Measurements from ENCODE around the gene DTYMK.

The DTYMK gene

DNA sequence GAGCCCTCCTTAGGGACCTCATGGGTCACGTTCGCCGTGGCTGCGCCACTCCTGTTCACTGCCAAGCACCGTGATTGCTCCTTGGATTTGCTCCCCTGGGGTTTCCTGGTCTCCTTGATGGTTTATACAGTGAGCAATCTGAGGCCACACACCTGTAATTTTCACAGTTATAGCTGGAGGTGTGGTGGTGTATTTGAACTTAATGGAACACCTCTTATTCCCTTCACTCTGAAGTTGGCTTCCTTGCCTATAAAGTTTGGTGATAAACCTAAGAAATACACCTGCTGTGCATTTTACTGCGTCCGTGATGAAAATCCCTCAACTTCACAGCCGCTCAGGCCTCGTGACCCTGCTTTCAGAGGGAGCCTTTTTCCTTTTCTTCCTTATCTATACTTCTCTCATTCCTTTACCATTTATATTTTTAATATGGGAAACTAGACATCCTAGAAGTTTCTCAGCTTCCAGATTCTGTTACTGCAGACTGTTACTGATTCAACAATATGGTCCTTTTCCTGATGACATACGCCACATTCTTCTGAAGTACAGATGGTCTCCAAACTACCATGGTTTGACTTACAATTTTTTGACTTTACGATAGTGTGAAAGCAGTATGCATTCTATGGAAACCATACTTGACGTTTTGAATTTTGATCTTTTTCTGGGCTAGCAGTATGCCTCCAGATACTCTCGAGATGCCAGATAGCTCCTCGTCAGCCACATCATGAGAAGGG lies 40.5 kb downstream of the DTYMK start:
- no peak for DNase-seq

DNA sequence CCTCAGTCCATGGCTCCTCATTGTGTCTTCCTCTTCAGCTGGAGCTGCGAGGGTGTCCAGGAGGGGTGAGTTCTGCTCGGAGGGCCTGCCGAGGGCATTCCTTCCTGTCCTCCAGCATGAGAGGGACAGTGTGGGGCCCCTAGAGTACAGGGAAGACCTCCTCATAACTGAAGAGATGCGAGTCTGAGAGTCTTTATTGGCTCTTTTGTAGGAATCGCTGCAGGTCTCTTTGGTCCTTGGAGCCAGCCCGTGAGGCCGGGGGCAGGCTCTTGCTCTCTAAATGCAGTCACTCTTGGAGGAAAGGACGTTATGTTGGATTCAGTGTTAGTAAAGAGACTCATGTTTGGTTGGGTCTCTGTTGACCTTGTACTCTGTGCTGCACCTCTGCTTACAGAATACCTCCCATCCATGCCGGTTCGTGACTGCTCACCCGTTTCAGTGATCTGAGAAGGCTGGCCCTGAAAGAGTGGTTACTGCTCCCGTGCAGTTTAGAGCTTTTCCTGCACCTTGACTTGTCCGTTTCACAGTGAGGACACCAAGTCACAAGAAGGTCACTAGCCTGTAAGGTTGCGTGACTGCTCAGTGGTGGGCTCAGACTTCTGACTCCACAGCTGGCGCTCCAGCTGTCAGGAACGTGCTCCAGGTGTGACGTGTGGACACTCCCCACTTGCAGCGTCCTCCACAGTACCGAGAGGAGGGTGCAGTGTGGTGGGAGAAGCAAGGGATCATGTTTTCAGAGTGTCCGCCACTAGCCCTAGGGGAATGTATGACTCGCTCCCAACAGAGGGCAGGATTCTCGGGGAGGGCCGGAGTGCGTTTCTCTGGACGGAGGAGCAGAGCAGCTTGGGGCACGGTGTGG lies 41.3 kb downstream of the DTYMK start:
- no peak for DNase-seq

GRCh38 chr2:241641631-241642030 lies 45.0 kb downstream of the DTYMK start:
- DNase-seq = no peak

DNA sequence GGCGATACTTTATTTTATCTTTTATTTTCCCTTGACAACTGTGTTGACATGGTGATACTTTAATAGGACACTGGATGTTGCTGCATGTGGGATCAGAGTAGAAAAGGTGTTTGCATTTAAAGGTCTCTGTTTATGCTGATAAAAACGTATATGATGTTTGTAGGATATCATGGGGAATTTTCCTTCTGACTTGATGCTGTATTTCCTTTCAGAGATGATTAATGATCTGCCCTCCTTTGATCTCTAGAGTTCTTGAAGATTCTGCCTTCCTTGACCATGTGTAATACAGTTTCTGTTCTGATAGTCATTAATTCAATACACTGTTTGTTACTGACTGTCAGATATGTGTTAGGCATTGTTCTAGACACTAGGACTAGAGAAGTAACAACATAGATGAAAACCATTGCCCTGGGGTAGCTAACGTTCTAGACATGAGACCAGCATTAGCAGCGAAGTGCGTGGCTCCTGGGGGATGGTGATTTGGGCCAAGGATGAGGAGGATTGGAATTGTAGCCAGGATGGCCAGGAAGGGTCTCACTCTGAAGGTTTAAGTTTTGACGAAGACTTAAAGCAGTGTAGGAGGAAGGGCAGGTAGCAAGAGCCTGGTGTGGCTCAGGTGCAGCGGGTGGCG lies 46.3 kb downstream of the DTYMK start:
- no peak for DNase-seq

DNA sequence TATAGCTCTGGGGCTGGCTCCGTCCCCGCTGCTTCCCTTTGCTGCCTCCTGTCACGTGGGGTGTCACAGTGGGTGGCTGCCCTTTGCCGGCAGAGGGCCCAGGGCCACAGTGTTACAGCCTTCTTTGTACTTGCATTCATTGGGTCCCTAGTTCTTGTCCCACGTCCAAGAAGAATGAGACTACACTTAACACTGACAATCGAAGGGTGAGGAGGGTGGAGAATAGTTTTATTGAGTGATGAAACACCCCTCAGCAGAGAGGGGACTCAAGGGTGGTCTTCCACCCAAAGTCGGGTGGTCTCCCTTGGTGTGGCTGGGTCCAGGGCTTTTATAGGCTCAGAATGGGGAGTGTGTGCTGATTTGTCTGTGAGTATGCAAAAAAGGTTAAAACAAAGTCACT lies 47.2 kb downstream of the DTYMK start:
- no peak for DNase-seq

DNA sequence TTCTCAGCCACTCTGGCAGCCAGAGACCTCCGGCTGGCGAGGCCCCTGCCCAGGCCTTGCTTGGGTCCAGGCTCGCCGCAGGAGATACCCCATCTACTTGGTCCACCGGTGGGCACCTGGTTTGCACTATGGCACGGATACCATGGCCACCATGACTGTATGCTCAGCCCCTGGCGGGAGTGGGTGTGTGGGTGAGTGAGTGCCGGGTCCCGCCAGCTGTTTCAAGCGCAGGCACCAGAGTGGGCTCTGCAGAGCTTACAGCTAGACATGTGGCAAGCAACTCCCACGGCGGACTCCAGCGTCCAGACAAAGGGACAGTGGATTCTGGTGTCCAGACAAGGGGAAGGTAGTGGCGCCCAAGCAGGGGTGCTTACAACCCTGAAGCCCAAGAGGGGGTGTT lies 47.7 kb downstream of the DTYMK start:
- DNase-seq = no peak

DNA sequence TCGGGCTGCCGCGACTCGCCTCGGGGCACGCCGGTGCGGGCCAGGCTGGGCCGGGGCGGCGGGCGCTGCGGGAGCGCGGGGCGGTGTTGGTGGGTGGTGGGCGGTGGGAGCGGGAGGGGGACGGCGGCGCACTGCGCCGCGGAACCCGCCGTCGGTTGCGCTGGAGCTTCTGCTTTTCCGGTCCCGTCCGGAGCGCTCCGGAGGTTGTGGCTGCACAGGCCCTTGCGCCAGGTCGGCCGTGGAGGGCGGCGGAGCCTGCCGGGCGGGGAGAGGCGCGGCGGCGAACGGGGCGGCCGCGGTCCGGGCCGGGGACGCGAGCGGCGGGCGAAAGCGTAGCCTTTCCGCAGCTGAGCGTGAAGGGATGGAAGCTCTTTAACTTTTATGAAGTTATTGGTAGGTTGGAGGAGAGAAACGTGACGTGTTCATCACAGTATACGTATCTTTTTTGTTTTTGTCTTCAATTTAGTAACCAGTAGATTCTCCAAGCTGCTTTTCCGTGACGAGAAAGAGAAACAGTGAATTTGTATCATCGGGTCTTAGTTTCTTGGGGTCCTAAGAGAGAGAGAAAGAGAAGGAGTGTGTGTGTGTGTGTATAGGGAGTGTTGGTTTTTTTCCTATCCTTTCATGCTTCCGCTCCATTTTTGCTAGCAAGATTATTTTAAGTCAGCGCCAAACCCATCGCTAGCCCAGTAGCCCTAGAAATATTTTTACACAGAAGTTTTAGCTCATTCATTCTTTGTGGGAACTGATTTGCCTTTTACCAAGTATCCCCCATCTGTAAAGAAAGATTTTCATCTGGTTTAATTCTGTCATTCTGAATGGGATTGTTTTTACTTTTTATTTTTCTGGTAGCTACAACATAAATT lies 48.6 kb downstream of the DTYMK start:
- no peak for DNase-seq

GRCh38 chr2:241637018-241637794 lies 49.4 kb downstream of the DTYMK start, which contains the start of the genes ATG4B and THAP4:
Gene ATG4B (plus strand): TSS chr2:241637693. CDS start chr2:241637715, 22 bp downstream.
Gene THAP4 (minus strand): TSS chr2:241637158. CDS start chr2:241637017, 141 bp downstream.
- DNase-seq = peak; percentile 10

DNA sequence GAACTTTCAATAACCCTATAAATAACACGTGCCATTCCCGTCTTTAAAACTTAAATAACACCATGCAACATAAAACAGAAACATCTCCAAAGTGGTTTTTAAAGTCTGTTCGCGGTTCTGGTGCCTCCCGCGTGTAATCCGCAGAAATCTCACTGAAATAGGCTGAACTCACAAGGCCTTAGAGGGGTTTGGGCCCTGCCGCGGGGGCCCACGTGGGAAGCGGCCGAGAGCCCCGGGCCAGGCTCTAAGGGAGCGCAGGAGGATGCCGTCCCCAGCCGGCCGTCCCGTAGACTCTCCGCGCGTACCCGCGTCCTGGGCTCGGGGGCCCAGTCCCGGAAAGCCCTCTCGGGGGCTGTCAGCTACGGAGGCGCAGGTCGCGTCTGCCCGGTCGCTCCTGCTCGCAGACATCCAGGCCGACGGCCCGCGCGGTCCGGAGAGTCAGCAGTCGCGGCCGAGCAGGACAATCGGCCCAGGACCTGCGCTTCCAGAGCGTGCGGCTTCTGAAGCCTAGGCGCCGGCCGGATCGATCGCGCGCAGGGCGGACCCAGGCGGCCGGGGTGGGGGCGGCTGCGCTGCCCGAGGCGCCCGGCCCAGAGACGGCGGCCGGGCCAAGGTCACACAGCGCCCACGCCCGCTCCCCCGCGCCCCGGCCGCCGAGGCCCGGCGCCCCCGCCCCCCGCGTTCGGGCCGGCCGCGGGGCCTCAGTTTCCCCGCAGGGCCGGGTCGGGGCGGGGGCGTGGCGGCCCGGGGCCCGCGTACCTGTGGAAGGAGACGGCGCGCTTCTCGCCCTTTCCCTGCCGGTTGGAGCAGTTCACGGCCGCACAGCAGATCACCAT lies 50.2 kb downstream of the DTYMK start:
- no peak for DNase-seq

- DNase-seq = no peak
These were observed 50.9 kb downstream of the DTYMK start for GRCh38 chr2:241635756-241636155.

DNA sequence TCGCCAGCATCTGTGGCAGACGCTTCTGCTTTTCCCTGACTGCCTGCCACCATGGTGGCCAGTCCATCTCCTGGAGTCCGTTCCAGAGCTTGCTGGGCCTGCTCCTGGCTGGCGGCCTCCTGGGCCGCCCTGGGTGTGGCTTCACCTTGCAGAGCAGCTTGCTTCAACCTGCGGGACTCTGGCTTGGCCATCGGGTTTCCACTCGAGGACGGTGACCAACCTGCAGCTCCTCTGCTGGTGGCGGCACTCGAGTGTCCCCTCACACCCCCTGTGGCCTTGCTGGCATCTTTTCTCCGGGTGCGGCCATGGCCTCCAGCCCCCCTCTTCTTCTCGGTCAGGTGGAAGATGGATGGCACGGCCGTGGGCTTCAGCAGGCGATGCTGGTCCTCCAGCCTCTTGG lies 53.1 kb downstream of the DTYMK start:
- no peak for DNase-seq

DNA sequence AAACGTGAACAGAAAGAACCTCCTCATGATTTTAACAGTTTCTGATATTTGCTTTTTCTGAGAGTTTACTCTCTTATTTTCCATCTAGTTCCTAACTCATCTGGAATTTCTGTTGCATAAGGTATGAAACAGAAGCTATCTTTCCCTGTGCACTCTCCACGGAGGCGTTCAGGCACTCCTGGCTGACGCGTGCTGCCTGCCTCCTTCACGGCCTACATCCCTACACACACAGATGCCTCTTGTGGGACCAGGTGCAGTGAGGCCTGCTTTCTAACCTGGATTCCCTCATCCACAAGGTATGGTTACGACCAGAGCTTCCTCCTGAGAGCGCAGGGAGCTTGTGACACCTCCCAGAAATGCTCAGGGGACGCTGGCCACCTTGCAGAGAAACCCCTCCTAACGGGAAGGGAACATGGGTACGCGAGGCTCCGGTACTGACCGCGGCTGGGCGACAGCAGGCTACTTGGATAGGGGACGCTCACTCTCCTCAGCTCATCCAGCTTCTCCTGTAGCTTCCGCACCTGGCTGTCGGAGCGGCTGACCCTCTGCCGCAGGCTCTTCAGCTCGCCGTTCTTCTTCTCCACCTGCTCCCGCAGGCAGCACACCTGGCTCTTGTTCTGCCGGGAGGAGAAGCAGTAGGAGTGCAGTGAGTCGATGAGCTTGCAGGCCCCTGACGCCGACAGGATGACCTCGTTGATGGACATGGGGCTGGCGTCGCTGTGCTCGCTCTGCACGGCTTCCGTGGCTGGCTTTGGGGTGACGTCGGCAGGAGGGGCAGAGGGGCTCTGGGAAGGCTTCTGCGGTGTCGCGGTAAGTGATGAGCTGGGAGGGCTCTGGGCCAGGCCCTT lies 53.9 kb downstream of the DTYMK start:
- no peak for DNase-seq

- no peak for DNase-seq
These were observed 56.7 kb downstream of the DTYMK start for GRCh38 chr2:241629762-241630435.

GRCh38 chr2:241627675-241628074 lies 58.9 kb downstream of the DTYMK start:
- DNase-seq = no peak

All from NCI-H524 treated with DMSO at 0.1 percent for 48 hours (cell line).